Measurements from ENCODE around the gene TTLL3.

GRCh38 chr3:9843715-9844438 lies 33.8 kb downstream of the TTLL3 start, which contains the start of gene RPUSD3:
- TF ChIP-seq CTCF (IDR thresholded peaks at IDR 0.05) (no peak), POLR2A (IDR thresholded peaks at IDR 0.05) (peak in 2 of 3 donors; percentile 60 to 61)

Data from body of pancreas (tissue), 4 donors.